GM23338 (cell line): ENCODE measurements around the gene CCR6. TPM values are rescaled to one million over a fixed set of nuclear protein-coding genes. Genes with fewer than 3 reads are reported as not detected.

Experiments
- ATAC-seq: fragments of 200-7000 bp; cut with Tn5 transposase; 3 replicates; pipeline ENCODE4 v1.9.1; 2020
- DNase-seq: peaks from one replicate; pipeline ENCODE4 v3.0.0-alpha.2; 2015; ENCODE audit warnings: low spot score
- H2AFZ ChIP-seq: fragments of 200-600 bp; sonication (generic); 2 replicates; pipeline ENCODE4 v1.8.0; 2016; ENCODE audit warnings: antibody characterized with exemption, mild to moderate bottlenecking, moderate library complexity
- H3F3A ChIP-seq: fragments of 200-600 bp; sonication (generic); replicated peaks from 2 replicates; pipeline ENCODE4 v1.8.0; 2017; ENCODE audit warnings: antibody characterized with exemption, mixed run types, low read depth
- H3K27ac ChIP-seq: fragments of 200-600 bp; sonication (generic); 2 replicates; pipeline ENCODE4 v1.6.1; 2016; ENCODE audit warnings: low read depth
- H3K27me3 ChIP-seq: fragments of 200-600 bp; sonication (generic); 2 replicates; pipeline ENCODE4 v1.8.0; 2016; ENCODE audit warnings: mild to moderate bottlenecking, mixed run types, moderate library complexity; ENCODE audit not compliant: insufficient read depth
- H3K36me3 ChIP-seq: fragments of 200-600 bp; sonication (generic); 2 replicates; pipeline ENCODE4 v1.8.0; 2016; ENCODE audit warnings: mild to moderate bottlenecking; ENCODE audit not compliant: insufficient read depth
- H3K4me1 ChIP-seq: fragments of 200-600 bp; sonication (generic); 2 replicates; pipeline ENCODE4 v1.8.0; 2016; ENCODE audit warnings: mild to moderate bottlenecking, moderate library complexity; ENCODE audit not compliant: insufficient read depth
- H3K4me2 ChIP-seq: fragments of 200-600 bp; sonication (generic); 2 replicates; pipeline ENCODE4 v1.7.1; 2017; ENCODE audit warnings: mixed run types
- H3K4me3 ChIP-seq: fragments of 200-600 bp; sonication (generic); 2 replicates; pipeline ENCODE4 v1.6.1; 2016; ENCODE audit warnings: mixed run types
- H3K79me2 ChIP-seq: fragments of 200-600 bp; sonication (generic); replicated peaks from 2 replicates; pipeline ENCODE4 v1.8.0; 2017; ENCODE audit warnings: mild to moderate bottlenecking; ENCODE audit not compliant: insufficient read depth
- H3K9me2 ChIP-seq: fragments of 200-600 bp; sonication (generic); 2 replicates; pipeline ENCODE4 v1.8.0; 2017; ENCODE audit not compliant: insufficient read depth
- H4K20me1 ChIP-seq: fragments of 200-600 bp; sonication (generic); replicated peaks from 2 replicates; pipeline ENCODE4 v1.8.0; 2017; ENCODE audit warnings: mild to moderate bottlenecking; ENCODE audit not compliant: insufficient read depth
- H3K27ac Mint-ChIP-seq: 2 replicates; pipeline ENCODE4 v1.8.0; 2020; ENCODE audit warnings: inconsistent platforms, mild to moderate bottlenecking, moderate library complexity, mixed read lengths
- H3K27me3 Mint-ChIP-seq: 3 replicates; pipeline ENCODE4 v1.8.0; 2022; ENCODE audit warnings: low read depth, mild to moderate bottlenecking, moderate library complexity, mixed read lengths, inconsistent platforms; ENCODE audit not compliant: insufficient read depth, poor library complexity
- H3K36me3 Mint-ChIP-seq: 3 replicates; pipeline ENCODE4 v1.8.0; 2021; ENCODE audit warnings: low read depth, mild to moderate bottlenecking, inconsistent platforms, moderate library complexity, mixed read lengths
- H3K4me1 Mint-ChIP-seq: 3 replicates; pipeline ENCODE4 v1.8.0; 2020; ENCODE audit warnings: mild to moderate bottlenecking, inconsistent platforms, mixed read lengths
- H3K4me3 Mint-ChIP-seq: 3 replicates; pipeline ENCODE4 v1.8.0; 2021; ENCODE audit warnings: moderate library complexity, mild to moderate bottlenecking, inconsistent platforms, mixed read lengths
- H3K9me3 Mint-ChIP-seq: 3 replicates; pipeline ENCODE4 v1.8.0; 2020; ENCODE audit warnings: moderate library complexity, mild to moderate bottlenecking, inconsistent platforms, mixed read lengths
- CREB1 ChIP-seq: fragments of 250-450 bp; sonication (Bioruptor Pico); IDR thresholded peaks from 2 replicates; pipeline ENCODE4 v1.5.0; 2020; ENCODE audit warnings: low read depth, mild to moderate bottlenecking, moderate library complexity
- CTCF ChIP-seq, 2 experiments: fragments of 200-600 bp in 1 of 2; sonication (generic) in 1 of 2; conservative IDR thresholded peaks; 2 replicates each; pipeline versions ENCODE4 v1.5.1 to v1.6.1; 2016 to 2017; ENCODE audit warnings: antibody characterized with exemption in 2 of 2, low read depth in 2 of 2, mild to moderate bottlenecking in 2 of 2, moderate library complexity in 1 of 2
- EZH2 ChIP-seq: fragments of 200-600 bp; sonication (generic); IDR thresholded peaks from one replicate; pipeline ENCODE4 v1.8.0; 2017; ENCODE audit warnings: antibody characterized with exemption, mild to moderate bottlenecking, low read depth; ENCODE audit not compliant: unreplicated experiment
- EZH2phosphoT487 ChIP-seq: fragments of 200-600 bp; sonication (generic); IDR thresholded peaks from one replicate; pipeline ENCODE4 v1.8.1; 2018; ENCODE audit warnings: antibody characterized with exemption; ENCODE audit not compliant: unreplicated experiment
- JUNB ChIP-seq: IDR thresholded peaks from one replicate; pipeline ENCODE4 v1.6.1; 2016; ENCODE audit warnings: antibody characterized with exemption; ENCODE audit not compliant: unreplicated experiment
- NANOG ChIP-seq: IDR thresholded peaks from 2 replicates; pipeline ENCODE4 v1.6.1; 2016; ENCODE audit warnings: antibody characterized with exemption, borderline replicate concordance
- ZNF114 ChIP-seq: fragments of 250-450 bp; sonication (Bioruptor Pico); IDR thresholded peaks from 2 replicates; pipeline ENCODE4 v1.5.0; 2020; ENCODE audit warnings: mild to moderate bottlenecking, moderate library complexity
- ZNF331 ChIP-seq: fragments of 250-450 bp; sonication (Bioruptor Pico); IDR thresholded peaks from 2 replicates; pipeline ENCODE4 v1.5.0; 2020; ENCODE audit warnings: low read depth, mild to moderate bottlenecking, moderate library complexity
- polyA plus RNA-seq: library from polyadenylated mRNA; unstranded; fragments of >200 nt; fragmentation: Nextera tagmentation; extraction: Ambion mirVana; gene quantifications from 2 replicates; pipeline ENCODE4 v1.2.1, GENCODE V29; 2016
- total RNA-seq: library from RNA; depleted of rRNA; stranded (reverse); fragments of >200 nt; shearing (Covaris generic); gene quantifications from 2 replicates; pipeline ENCODE4 v1.2.3, GENCODE V29; 2014
- TF ChIP-seq, protein P1 (sequence below): IDR thresholded peaks from one replicate; pipeline ENCODE4 v1.6.1; 2018; ENCODE audit warnings: antibody characterized with exemption; ENCODE audit not compliant: unreplicated experiment

CCR6 gene
- total and polyA plus RNA-seq, 2 experiments from 2014 or later: not detected

DNA sequence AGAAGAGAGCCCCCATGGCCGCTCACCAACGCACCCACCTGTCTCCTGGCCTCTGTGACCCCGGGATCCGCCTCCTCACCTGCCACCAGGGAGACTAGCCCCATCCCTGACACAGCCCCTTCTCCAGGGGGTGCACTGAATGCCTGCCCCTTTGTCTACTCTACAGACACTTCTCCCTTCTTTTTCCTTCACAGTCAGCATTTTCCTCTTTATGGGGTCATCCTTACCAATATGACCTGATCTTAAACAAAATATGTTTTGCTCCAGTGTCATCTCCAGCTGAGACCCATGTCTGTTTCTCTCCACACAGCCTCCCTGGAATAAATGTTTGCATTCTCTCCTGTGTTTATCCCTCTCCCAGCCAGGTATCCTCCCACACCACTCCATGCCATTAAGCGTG, 14.6 kb upstream of the CCR6 start (continued):
- TF ChIP-seq JUNB: no peak

DNA sequence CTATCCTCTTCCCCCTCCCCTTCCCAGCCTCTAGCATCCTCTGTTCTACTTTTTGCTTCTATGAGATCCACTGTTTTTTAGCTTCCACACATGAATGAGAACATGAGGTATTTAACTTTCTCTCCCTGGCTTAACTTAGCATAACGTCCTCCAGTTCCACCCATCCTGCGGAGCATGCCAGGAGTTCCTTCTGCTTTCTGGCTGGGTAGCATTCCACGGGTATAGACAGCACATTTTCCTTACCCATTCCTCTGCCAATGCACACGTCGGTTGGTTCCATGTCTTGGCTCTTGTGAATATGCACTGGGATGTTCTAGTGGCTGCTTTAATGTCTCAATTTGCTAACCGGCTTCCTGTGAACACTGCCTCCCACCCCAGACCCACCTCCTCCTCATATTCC, 13.2 kb upstream of the CCR6 start:
- Histone ChIP-seq H3K4me3 (no peak overlapping the region), H3K4me1 (no peaks in the 10 kb centered on the region), H3F3A (no peaks in the 10 kb centered on the region), H3K4me2 (no peak overlapping the region), H2AFZ (0 out of 2 replicates have a peak overlapping the region, but pooled peaks have one; percentile 32), H3K36me3 (no peaks in the 10 kb centered on the region), H3K27ac (no peak overlapping the region), H3K9me2 (no peaks in the 10 kb centered on the region), H4K20me1 (no peaks in the 10 kb centered on the region), H3K27me3 (no peaks in the 10 kb centered on the region), H3K79me2 (no peaks in the 10 kb centered on the region)
- Mint-ChIP-seq H3K36me3 (no peaks in the 10 kb centered on the region), H3K27ac (no peak overlapping the region), H3K4me1 (no peaks in the 10 kb centered on the region; the same call in 1 of the 3 replicates), H3K4me3 (no peak overlapping the region), H3K27me3 (peaks cover 3% of the 10 kb centered on the region), H3K9me3 (no peaks in the 10 kb centered on the region)
- ATAC-seq: no peak
- no peak for DNase-seq
- TF ChIP-seq NANOG: no peak
- TF ChIP-seq, protein P1, sequence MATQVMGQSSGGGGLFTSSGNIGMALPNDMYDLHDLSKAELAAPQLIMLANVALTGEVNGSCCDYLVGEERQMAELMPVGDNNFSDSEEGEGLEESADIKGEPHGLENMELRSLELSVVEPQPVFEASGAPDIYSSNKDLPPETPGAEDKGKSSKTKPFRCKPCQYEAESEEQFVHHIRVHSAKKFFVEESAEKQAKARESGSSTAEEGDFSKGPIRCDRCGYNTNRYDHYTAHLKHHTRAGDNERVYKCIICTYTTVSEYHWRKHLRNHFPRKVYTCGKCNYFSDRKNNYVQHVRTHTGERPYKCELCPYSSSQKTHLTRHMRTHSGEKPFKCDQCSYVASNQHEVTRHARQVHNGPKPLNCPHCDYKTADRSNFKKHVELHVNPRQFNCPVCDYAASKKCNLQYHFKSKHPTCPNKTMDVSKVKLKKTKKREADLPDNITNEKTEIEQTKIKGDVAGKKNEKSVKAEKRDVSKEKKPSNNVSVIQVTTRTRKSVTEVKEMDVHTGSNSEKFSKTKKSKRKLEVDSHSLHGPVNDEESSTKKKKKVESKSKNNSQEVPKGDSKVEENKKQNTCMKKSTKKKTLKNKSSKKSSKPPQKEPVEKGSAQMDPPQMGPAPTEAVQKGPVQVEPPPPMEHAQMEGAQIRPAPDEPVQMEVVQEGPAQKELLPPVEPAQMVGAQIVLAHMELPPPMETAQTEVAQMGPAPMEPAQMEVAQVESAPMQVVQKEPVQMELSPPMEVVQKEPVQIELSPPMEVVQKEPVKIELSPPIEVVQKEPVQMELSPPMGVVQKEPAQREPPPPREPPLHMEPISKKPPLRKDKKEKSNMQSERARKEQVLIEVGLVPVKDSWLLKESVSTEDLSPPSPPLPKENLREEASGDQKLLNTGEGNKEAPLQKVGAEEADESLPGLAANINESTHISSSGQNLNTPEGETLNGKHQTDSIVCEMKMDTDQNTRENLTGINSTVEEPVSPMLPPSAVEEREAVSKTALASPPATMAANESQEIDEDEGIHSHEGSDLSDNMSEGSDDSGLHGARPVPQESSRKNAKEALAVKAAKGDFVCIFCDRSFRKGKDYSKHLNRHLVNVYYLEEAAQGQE: no peak

DNA sequence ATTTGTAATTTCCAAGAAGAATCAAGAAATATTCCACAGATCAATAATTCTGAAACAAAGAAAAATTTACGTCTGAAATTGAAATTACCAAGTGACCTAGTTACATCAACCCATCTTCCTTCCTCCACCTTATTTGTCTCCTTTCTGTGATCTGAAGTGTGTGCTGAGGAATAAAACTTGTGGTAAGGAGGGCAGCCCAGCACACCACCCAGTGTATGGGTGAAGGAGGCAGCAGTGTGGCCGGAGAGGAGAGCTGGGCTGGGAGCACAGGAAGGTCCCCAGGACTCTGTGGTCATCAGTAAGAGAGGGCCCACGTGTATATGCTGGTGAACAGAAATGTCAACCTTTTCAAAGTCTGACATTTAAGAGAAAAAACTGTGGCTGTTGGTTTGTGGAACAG, 11.3 kb upstream of the CCR6 start:
- Histone ChIP-seq H3K4me1 (no peaks in the 10 kb centered on the region; the same call in 1 of the 2 replicates), H4K20me1 (no peaks in the 10 kb centered on the region), H3F3A (no peaks in the 10 kb centered on the region), H3K27me3 (no peaks in the 10 kb centered on the region), H3K9me2 (no peaks in the 10 kb centered on the region), H3K36me3 (no peaks in the 10 kb centered on the region), H3K4me3 (no peak overlapping the region), H2AFZ (no peak overlapping the region), H3K4me2 (no peak overlapping the region), H3K27ac (no peak overlapping the region), H3K79me2 (no peaks in the 10 kb centered on the region)
- H3K4me3 Mint-ChIP-seq: no peak overlapping the region
- no peak overlapping the region for H3K27ac Mint-ChIP-seq
- DNase-seq (no peak), ATAC-seq (no peak)
- H3K36me3 Mint-ChIP-seq: no peaks in the 10 kb centered on the region
- peaks cover 4% of the 10 kb centered on the region for H3K27me3 Mint-ChIP-seq
- peaks cover 12% of the 10 kb centered on the region for H3K4me1 Mint-ChIP-seq
- H3K9me3 Mint-ChIP-seq: no peaks in the 10 kb centered on the region
- TF ChIP-seq CTCF (conservative IDR thresholded peaks at IDR 0.05; ENCODE audit: low read depth in 2 of 2): no peak
- TF ChIP-seq ZNF114 (CRISPR knock-in tag): no peak
- TF ChIP-seq EZH2phosphoT487: no peak
- no peak for TF ChIP-seq ZNF331 (CRISPR knock-in tag)
- TF ChIP-seq, protein P1: no peak
- no peak for TF ChIP-seq EZH2
- no peak for TF ChIP-seq CREB1 (CRISPR knock-in tag)
